GM18909 (cell line): ENCODE measurements around the gene TFR2.

Experiments used
- ATAC-seq: cut with Tn5 transposase; IDR thresholded peaks from one replicate; pipeline ENCODE4 v1.9.1; 2021; ENCODE audit warnings: mild to moderate bottlenecking; ENCODE audit not compliant: unreplicated experiment, poor library complexity

TFR2 gene

GRCh38 chr7:100620239-100620638 is 21.1 kb downstream of the TFR2 start:
- no peak for ATAC-seq

GRCh38 chr7:100614308-100614861 is 27.0 kb downstream of the TFR2 start:
- ATAC-seq, result no peak

- ATAC-seq, result no peak
Measured at GRCh38 chr7:100613412-100614175, 27.8 kb downstream of the TFR2 start.

GRCh38 chr7:100612730-100613390 is 28.5 kb downstream of the TFR2 start:
- no peak for ATAC-seq

DNA sequence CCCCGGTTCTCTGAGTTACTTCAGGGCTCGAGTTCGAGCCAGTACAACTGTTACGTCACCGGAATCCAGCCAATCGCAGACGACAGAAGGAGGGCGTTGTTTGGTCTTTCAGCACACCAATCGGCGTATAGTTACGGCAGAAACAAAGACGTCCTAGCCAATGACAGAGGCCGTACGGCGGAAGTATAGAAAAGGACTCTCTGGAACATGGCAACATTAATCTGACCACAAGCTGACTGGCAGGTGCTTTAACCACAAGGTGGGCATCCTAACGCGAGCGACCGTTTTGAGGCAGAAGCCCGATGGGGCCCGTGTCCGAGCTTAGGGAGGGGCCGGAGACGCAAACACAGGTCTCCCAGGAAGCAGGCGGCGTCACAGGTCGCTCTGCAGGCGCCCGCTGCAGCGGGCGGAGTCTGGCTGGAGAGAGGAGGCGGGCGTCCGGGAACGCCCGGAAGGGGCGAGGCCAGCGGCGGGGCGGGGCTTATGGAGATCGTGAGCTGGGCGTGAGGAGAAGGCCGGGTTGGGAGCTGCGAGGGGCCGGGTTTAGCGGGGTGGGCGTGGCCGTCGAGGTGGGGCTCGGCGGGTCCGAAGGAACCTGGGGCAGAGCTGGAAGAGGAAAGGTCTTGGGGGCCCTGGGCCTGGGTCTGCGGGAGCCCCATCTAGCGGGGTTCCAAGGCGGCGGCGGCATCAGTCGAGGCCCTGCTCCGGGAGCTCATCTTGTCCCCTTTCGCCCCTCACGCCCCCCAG is 29.2 kb downstream of the TFR2 start, which contains the start of gene MOSPD3:
TSS of gene MOSPD3 (plus strand) at position 558 of the 747 bp plus-strand sequence. CDS start 252 bp downstream, outside the sequence.
- peak; percentile 93 for ATAC-seq

DNA sequence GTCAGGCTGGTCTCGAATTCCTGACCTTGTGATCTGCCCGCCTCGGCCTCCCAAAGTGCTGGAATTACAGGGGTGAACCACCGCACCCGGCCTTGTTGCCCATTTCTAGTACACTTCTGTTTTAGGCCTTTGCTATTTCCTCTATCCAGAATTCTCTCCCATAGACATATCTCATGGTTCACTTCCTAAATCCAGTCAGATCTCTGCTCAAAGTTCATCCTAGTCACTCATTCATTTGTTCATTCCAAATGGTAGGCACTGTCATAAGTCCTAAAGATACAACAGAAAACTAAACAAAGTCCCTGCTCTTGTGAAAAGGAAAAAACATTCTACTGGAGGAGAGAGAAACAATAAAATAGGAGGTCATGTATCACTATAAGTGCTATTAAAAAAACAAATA is 31.4 kb downstream of the TFR2 start:
- no peak for ATAC-seq

GRCh38 chr7:100607111-100607510 is 34.2 kb downstream of the TFR2 start:
- ATAC-seq, result no peak

DNA sequence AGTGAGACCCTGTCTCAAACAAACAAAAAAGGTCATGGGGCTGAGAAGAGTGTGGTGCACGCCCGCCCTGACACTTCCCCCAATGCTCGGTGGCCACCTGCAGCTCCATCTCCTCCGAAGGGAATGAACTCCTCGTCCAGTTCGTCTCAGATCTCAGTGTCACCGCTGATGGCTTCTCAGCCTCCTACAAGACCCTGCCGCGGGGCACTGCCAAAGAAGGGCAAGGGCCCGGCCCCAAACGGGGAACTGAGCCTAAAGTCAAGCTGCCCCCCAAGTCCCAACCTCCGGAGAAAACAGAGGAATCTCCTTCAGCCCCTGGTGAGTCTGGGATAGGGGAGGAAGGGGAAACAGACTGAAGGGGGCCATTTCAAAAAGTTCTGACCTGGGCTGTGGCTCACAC is 35.0 kb downstream of the TFR2 start:
- ATAC-seq, result no peak

- ATAC-seq, result no peak
Measured at GRCh38 chr7:100604976-100605911, 36.1 kb downstream of the TFR2 start.

DNA sequence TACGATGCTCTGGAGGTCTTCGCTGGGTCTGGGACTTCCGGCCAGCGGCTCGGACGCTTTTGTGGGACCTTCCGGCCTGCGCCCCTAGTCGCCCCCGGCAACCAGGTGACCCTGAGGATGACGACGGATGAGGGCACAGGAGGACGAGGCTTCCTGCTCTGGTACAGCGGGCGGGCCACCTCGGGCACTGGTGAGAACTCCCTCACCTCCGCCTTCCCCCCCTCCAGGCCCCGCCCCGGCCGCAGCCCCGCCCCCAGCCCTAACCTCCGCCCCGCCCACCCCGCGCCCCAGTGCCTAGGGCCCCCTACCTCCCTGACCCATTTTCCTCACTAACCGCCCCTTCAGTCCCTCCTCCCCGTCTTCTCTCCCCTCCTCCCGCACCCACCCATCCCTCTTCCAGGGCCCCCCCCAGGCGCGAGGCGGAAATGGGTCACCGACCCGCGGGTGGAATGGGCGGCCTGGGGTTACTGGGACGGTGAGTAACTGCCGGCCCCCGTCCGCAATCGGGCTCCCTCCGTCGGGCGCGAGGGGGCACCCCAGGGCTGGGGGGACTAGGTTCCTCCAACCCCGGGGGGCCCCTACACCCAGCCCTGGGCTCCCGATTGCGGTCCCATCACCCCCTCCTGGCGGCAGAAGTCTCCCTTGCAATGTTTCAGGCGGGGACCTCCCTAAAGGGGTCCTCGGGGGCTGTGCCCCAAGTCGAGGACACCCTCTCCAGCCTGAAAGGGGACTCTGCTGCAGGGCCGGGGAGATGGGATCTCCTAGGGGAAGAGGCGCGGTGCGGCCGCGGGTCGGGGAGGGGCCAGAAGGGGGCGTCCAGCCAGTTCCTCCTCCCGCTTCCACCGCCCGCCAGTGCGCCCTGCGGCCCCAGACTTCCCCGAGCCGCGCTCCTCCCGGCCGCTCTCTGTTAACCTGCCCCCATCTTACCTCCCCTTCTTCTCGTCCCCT is 37.0 kb downstream of the TFR2 start:
- peak; percentile 69 for ATAC-seq

- ATAC-seq, result no peak
Measured at GRCh38 chr7:100603726-100604027, 37.7 kb downstream of the TFR2 start.

GRCh38 chr7:100602889-100603725 is 38.2 kb downstream of the TFR2 start:
- no peak for ATAC-seq

DNA sequence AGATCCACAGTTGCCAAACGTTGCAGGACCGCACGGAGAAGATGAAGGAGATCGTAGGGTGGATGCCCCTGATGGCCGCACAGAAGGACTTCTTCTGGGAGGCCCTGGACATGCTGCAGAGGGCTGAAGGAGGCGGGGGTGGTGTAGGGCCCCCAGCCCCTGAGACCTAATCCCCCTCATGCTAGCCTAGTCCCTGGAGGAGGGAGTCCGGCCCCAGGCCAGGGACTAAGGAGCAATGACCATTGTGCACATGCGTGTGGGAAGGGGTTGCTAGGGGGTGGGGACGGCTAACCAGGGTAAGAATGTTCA is 40.7 kb downstream of the TFR2 start:
- ATAC-seq, result no peak

DNA sequence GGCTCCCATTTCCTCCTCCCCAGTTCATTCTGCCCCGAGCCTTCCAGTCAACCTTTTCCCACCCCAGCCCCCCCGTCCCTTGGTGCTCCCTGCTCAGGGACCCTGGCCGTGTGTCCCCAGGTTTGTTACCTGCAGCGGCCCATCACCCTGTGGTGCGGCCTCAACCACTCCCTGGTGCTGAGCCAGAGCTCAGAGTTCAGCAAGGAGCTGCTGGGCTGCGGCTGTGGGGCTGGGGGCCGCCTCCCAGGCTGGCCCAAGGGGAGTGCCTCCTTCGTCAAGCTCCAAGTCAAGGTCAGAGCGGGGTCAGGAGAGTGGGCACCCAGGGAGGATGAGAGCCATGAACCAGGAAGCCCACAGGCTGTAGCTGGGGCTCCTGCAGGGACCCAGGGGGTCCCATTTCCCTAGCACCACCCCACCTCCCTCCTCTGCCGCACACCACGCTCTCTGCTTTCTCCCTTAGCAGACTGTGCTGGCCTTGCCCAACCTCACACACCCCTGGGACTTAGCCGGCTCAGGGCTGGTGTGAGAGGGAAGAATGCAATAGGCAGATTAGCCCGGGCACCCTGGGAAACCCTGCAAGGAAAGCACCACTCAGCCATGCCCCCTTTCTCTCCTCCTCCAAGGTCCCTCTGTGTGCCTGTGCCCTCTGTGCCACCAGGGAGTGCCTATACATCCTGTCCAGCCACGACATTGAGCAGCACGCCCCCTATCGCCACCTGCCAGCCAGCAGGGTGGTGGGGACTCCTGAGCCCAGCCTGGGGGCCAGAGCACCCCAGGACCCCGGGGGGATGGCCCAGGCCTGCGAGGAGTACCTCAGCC is 41.2 kb downstream of the TFR2 start:
- no peak for ATAC-seq

DNA sequence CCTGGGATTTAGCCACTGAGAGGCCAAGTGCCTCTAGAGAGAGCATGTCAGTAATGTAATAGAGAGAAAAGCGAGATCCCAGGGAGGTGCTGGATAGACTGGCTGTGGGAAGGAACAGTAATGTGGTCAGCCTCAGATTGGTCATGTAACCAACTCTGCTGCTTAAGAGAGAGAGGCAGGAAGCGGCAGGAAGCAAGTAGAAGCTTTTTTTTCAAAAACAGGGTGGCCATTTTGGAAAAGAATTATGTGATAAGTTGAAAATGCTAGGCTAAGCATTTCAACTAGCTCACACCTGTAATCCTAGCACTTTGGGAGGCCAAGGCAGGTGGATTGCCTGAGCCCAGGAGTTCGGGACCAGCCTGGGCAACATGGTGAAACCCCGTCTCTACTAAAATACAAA is 42.9 kb downstream of the TFR2 start:
- no peak for ATAC-seq

DNA sequence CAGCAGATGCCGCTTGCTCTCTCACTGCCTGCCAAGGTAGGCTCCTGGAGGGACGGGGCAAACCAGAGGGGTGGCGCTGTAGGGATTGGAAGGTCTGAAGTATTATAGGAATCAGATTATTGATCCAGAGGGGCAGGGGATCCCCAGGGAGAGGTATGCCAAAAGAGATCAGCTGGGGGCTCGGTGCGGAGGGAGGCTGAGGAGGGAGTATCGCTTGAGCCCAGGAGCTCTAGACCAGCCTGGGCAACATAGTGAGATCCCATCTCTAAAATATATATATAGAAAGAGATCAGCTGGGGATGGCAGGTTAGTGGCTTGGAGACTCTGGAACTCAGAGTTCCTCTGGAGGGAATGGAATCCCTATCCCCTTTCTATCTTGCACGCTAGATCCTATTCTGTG is 46.2 kb downstream of the TFR2 start:
- no peak for ATAC-seq

DNA sequence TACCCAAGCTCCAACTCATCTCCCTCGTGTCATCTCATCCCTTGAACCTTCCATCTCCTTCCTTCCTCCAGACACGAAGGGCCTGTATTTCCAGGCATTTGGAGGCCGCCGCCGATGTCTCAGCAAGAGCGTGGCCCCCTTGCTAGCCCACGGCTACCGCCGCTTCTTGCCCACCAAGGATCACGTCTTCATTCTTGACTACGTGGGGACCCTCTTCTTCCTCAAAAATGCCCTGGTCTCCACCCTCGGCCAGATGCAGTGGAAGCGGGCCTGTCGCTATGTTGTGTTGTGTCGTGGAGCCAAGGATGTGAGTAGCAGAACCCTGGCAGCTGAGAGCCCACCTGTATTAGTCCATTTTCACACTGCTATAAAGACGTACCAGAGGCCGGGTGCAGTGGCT is 49.8 kb downstream of the TFR2 start:
- no peak for ATAC-seq
